Stimulated activated CD4-positive, alpha-beta T cell treated with anti-CD3 and anti-CD28 coated beads, Interleukin-15, amount 100 ng/mL, for 24 hours (primary cell): ENCODE measurements around the gene SYS1.

Source experiments
- DNase-seq: peaks from one replicate; pipeline ENCODE4 v3.0.0-alpha.2; 2020

Gene SYS1

DNA sequence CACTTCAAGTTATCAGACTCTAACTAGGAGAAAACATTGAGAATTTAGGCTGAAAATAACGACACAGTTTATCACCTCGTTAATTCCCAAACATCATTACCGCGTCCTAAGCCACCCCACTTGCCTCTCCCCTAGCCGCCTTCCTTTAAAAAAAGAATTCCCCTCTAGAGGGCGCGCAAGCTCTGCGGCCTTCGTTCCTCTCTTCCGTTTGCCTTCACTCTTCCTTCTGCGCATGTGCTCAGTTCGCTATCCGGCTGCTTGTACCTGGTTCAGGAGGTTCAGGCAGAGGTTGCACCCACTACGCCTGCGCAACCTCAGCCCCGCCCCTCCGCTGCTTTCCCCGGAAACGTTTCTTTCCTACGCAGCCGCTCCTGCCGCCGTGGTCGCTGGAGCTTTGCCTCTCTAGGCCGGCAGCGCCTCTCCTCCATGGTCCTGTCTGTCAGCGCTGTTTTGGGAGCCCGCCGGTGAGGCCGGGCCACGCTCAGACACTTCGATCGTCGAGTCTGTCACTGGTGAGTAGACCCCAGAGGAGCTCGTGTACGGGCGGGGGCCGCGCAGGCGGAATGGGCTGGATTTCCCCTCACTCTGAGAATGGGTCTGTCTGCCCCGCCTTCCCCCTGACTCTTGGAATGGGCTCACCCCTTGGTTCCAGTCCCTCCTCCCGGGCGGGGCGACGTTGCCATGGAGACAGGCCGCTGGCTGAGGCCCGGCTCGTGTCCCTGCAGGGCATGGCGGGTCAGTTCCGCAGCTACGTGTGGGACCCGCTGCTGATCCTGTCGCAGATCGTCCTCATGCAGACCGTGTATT, at the start of gene SYS1:
Gene SYS1 (plus strand): TSS at position 353 of the 807 bp plus-strand sequence. CDS start 376 bp downstream, at position 729.
- DNase-seq, result peak; percentile 99

DNA sequence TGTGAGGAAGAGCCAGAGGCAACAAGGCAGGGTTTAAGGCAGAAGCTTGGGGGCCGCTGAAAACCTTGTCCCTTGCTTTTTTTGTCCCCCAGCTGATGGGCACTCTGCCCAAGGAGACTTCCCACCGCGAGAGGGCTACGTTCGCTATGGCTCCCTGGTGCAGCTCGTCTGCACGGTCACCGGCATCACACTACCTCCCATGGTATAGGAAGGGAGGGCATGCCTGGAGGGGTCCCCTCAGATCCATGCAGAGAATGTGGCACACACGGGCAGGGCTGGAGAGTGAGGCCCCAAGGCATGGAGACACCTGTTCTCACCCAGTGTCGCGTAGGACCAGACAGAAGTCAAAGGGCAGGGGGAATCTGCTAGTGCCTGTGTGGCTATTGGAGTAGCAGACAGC, 49.0 kb upstream of the SYS1 start:
- DNase-seq, result no peak

DNA sequence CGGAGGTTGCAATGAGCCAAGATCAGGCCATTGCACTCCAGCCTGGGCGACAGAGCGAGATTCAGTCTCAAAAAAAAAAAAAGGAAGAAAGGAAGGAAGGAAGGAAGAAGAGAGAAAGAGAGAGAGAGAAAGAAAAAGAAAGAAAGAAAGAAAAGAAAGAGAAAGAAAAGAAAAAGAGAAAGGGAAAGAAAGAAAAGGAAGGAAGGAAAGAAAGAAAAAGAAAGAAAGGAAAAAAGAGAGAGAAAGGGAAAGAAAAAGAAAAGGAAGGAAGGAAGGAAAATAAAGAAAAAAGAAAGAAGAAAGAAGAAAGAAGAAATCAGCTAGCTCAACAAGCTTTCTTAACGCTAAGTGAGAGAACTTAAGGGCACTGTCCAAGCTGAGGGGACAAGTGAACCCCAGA, 47.3 kb upstream of the SYS1 start:
- DNase-seq, result no peak

DNA sequence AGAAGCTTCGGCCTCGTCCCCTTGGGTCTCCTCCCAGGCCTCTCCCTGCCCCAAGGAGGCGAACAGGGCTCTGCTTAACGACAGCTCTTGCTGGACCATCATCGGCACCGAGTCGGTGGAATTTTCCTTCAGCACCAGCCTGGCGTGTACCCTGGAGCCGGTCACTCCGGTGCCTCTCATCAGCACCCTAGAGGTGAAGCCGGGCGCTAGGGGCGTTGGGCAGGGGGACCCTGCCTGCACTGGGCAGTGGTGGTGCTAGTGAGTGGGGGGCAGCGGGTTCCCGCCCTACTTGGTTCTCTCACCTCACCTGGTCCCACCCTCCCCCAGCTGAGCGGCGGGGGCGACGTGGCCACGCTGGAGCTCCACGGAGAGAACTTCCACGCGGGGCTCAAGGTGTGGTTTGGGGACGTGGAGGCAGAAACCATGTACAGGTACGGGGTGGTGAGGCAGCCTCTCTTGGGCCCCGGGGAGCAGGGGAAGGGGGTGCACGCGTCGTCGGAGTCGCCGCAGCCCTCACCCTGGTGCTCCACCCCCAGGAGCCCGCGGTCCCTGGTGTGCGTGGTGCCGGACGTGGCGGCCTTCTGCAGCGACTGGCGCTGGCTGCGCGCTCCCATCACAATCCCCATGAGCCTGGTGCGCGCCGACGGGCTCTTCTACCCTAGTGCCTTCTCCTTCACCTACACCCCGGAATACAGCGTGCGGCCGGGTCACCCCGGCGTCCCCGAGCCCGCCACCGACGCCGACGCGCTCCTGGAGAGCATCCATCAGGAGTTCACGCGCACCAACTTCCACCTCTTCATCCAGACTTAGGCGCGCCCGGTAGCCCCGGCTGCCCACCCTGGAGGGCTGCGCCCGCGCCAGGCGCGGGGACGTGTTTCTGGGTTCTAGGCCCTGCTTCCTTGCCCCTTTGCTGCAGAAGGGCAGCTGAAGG, 46.5 kb upstream of the SYS1 start:
- no peak for DNase-seq

DNA sequence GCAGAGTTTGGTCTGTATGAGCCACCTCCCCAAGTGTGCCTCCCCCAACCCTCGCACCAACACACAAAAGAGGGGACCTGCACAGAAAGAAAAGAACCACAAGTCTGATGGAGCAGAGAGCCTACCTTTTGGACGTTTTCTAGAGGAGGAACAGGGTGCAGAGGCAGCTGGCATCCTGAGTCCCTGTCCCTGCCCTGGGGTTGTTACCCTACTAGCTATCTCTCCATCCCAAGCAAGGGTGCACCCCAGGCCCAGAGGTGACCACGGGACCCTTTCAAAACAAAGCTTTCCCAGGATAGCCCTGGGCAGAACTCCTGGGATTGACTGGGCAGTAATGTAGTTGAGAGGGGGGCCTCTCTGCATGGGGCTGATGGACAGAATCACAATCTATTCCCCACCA, 45.1 kb upstream of the SYS1 start:
- no peak for DNase-seq

DNA sequence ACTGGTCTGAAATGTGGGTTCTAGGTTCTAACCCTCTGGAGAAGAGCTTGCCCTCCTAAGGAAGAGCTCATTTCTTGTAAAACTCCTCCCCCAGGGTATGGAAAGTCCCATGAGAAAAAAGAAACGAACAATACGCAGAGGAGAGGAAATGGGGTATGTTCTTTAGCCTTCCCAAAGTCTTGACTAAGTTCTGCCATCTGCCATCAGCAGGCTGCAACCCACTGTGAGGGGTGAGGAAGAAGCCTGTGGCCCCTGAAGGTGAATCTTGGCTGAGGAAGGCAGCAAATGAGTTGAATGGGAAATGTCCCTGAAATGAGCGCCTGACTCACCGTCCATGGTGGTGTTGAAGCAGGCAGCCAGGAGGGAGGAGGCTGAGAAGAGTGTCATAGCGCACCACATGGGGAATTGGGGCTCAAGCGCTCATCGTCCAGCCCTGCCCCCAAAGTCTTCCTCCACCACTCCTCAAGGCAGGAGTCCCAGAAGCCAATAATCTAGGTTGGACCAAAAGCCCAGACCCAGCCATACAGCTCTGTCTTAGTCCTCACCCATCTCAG, 44.5 kb upstream of the SYS1 start:
- DNase-seq, result peak; percentile 21

DNA sequence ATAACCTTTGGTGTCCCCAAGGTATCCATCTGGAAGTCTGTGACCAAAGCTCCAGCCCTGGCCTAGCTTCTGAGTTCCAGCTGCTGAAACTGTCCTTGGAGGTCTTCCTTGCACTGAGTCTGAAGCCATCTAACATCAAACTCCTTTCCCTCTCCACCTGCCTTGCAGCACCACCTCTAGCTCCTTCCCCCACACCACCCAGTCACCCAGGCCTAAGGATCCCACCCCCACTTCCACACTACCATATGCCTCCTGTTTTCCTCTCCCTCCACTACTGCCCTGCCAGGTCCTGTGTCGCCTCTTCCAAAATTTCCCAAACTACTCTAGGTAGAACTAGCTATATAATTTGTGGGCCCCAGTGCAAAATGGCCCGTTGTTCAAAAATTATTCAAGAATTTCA, 44.0 kb upstream of the SYS1 start:
- no peak for DNase-seq

DNA sequence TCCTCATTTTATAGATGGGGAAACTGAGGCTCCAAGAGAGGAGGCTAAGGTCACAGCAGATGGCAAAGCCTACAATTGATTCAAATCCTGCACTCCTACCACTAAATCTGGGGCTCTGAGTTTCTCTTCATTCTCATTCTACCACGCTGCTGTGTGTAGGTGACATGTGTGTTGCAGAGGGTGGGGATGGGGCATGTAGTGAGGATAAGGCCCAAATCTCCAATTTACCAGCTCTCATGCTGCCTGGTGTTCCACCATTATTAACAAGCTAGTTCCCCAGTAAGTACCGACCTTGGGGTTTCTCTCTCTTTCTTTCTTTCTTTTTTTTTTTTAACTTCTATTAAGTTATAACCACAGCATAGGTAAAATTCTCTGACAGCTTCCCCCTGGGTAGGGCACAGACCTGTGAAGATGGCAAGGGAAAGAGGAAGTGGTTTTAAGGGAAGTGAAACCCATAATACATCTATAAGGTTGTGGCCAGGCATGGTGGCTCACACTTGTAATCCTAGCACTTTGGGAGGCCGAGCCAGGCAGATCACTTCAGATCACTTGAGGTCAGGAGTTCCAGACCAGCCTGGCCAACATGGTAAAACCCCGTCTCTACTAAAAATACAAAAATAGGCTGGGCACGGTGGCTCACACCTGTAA, 41.9 kb upstream of the SYS1 start:
- DNase-seq, result peak; percentile 17

DNA sequence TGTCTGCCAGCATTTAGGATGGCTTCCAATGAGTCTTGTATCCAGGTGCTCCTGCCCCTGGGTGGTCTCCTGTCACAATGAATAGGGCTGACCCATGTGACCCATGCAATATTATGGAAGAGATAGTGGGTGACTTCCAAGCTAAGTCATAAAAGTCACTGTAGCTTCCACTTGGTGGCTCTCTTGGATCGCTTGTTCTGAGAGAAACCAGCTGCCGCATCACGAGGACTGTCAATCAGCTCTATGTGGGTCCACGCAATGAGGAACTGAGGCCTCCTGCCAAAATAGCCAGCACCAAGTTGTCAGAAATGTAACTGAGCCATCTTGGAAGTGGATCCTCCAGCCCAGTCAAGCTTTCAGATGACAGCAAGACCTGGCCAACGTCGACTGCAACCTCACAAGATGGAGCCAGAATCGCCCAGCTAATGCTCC, 40.0 kb upstream of the SYS1 start:
- no peak for DNase-seq

DNA sequence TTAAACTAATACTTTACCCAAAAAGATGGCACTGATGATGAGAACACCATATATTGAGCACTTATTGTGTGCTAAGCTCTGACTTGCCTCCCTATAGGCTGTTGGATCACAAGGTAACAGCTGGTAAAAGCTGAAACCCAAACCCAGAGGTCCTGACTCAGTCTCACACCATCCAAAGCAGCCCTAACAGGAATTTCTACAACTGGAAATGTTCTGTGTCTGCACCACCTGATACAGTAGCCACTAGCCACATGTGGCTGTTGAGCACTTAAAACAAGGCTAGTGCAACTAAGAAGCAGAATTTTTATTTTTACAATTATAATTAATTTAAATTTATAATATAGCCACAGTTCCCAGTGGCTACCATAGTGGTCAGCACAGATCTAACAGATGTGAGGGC, 39.2 kb upstream of the SYS1 start:
- no peak for DNase-seq

DNA sequence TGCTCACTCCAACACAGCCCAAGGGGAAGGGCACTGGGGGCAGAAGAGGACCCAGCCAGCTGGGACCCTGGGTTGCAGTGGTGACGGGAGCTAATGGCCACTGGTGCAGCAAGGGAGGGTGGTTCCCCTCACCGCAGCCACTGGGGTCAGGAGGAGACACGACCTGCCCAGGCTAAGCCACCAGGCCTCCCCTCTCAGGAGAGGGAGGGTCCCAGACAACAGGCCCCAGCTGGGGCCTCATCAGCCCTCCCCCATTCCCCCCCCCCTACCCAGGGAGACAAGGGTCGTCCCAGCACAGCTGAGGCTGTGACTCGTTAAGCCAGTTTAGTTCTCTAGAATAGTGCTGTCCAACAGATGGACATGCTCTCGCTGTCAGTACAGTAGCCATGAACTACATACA, 37.6 kb upstream of the SYS1 start:
- no peak for DNase-seq

DNA sequence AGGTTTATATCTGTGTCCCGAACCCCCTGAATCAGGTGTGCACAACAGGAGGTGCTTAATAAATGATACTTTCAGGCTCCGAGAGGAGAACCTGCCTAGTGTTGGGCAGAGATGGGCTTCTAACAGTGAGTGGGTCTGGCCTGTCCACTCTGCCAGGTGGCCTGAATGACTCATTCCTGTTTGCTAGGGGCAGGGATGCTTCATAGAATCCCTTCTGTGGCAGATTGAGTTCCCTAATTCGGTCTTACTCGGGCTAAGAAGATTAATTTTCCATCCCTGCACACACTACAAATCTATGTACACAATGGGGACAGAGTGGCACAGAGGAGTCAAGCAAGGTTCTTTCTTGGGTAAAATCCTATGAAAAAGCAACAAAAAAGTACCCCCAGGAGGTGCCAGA, 34.5 kb upstream of the SYS1 start:
- no peak for DNase-seq

DNA sequence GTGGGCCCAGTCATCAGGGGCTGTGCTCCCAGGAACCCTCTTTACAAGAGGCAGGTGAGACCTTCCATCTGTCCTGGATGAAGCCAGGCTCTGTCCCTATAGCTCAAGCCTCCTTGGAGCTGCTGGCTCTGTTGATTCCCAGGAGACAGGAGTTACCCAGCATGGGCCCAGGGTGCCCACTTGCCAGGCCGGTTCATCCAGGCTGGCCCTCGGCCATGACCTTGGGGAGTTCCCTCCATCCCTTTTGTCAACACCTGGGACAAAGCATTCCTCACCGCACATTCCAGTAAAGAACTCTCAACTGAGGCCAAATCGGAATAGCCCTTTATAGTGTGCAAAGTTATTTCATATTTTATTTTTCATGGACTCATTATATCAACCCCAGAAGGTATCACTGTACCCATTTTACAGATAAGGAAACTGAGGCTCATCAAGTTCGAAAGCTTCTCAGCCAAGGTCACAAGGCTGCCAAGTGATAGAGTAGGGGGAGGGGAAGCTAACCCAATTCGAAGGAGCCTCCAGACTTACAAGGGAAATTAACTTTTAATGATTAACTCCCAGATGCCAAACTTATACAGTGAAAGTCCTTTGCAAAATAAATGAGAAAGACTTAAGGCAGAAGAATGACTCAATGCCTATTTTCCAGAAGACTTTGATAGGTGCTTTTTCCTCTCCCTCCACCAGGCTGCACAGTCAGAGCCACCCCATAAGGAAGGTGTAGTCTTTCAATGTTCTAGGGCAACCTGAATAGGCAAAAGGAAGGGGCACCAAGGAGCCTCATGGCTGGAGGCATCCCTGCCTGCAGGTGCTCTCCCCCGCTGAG, 33.2 kb upstream of the SYS1 start:
- DNase-seq, result no peak

DNA sequence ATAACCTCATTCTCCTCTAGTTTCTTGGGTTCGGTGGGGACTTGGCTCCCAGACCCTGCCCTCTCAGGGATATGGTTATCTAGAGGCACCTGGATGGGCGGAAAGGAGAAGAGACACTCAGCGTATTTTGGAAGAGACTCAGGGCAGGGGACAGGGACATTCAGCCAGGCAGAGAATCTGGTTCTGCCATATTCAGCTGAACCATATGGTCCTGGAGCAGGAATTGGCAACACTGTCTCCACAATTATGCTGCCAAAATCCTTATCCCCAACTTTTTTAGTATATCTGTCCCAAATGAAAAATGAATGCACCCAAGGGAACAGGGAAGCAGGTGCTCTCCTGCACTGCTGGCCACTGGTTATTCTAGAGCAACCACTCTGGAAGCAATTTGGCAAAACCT, 32.5 kb upstream of the SYS1 start:
- no peak for DNase-seq

DNA sequence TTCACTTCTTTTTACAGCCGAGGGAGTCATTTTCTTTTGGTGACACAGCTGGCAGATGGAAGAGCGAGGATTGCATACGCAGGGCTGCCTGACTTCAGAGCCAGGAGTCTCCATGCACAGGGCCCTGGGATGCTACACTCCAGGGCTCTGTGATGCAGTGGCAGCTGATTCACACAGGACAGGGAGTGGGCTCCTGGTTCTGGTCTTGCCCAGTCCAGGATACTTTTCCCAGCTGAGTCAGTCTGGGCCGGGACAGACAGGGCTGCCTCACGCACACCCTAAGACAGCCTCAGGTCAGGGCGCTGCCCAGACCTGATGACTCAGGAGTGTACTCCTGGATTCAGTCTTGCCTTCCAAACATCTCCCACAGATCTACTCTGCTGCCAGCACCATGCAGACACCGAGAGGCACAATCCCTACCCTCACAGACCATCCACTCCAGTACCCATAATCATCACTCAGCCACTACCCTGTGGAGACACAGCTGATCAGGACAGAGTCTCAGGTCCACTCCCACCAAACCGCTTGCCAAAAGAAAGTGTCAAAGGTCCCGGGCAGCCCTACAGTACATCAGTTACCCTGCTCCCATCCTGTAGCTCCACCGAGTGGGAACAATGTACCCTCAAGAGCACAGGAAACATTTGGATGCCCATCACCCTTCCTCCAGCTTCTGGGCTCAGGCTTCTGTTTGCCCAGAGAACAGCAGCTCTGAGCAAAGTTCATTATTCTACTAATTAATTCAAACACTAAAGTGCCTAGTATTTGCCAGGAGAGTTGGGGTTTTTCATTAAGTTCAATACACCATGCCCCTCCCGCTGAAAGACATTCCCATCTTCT, 26.2 kb upstream of the SYS1 start:
- DNase-seq, result no peak

DNA sequence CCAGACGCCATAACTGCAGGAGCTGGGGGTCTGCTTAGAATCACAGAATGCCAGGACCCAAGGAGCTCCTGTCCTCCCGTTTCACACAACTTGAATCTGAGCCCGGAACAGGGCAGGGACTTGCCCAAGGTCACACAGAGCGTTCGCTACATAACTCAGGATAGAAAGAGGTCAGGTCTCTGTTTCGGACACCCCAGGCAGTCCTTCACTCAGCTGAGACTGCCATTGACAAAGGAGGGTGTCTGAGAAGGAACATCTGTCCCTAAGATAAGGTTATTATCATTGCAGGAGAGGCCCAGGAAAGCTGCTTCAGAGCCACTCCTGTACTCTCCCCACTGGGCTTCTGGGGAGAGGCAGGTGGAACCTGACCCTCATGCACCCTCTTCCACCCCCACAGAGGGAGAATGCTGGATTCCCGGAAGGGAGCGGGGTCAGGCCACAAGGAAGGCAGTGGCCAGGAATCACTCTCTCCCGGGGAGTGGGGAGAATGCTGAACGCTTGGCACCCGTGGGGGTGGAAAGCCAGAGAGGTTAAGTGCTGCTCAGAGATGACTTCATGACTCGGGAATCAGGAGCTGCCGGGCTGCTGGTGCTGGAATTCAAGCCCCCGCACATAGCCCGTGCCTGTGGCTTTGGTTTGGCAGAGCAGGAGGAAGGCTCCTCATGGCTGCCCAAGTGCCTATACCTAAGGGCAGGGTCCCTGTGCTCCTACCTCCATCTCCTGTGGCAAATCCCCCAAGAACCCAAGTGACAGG, 25.4 kb upstream of the SYS1 start:
- DNase-seq, result no peak

DNA sequence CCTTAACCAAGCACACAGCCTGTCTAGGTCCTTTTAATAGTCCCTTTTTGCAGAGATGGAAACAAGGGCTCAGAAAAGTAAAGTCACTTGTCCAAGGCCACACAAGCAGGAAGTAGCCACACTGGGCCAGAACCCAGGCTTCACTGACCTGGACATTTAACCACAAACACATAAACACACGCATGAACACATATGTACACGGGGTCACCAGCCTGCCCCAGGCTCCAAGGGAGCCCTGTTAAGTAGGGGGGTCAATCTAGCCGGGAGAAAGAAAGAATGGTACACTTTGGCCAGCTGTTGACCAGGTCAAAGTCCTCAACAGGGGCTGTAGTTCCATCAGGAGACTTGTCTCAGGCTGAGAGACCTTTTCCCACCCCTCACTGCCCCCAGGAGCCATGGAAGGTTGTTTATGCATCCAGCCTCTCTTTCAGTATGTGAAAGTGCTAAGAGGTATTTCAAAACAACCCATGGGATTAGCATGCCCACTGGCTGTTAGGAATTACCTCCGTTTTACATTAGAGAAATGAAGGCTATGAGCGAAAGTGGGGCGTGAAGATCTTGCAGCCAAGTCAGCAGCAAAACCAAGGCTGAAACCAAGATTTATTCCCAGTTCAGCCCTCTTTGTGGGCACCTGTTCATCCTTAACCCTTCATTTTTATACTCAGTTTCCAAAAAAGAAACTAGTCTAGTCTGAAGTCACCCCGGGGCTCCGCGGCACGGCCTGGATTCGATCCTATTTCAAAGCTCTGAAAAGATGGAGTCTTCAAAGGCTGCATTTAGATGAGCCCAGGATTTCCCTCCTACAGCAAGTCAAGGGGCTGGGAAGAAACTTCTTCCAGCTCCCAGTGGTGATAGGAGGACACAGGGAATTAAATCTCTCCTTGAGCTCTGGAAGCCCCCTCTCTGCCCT, 24.6 kb upstream of the SYS1 start:
- DNase-seq, result no peak

DNA sequence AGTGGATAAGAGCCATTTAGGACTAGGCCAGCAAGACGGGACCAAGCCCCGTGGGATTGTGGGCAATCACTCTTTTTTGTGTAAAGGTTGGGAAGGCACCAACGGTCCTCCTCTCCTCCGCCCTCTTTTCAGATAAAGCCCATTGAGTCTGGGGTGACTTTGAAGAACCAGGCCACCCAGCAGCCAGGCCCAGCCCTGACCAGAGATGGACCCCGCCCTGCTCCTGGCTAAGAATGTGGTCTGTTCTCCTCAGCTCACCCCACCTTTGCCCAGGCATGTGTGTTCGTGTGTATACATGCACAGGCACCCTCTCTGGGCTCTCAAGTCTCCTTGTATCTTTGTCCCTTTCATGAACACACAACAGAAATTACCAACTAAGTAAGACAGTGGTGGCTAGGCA, 23.9 kb upstream of the SYS1 start:
- DNase-seq, result no peak

DNA sequence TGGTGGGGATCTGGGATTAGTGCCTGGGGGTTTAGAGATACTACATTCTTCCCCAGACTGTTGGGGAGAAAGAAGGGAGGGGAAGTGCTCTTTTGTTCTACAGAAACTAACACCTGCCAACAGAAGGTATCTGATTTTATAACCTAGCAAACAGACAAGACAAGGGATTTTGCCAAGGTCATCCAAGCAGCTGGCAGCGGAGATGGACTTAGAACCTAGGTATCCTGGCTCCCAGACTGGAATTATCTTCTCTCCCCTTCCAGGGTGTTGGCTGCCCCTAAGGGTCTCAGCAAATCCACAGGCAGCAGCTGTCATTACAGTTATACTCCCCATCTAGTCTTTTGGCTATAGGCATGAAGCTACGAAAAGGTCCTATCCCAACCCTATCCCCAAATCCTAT, 23.2 kb upstream of the SYS1 start:
- DNase-seq, result no peak
